Measurements from ENCODE around the gene TSHR. TPM values are rescaled to one million over a fixed set of nuclear protein-coding genes. Genes with fewer than 3 reads are reported as not detected.

TSHR gene
- total and polyA plus RNA-seq, 3 donors from 2014 or later = 0.87 to 0.88 TPM; not detected in 1

GRCh38 chr14:80923368-80923767, 32.1 kb upstream of the TSHR start:
- Histone ChIP-seq H3K36me3 (ENCODE audit: low read depth, missing control alignments) (no peaks in the 10 kb centered on the region), H3K4me1 (peaks cover 4% of the 10 kb centered on the region), H3K9me3 (no peaks in the 10 kb centered on the region), H3K27me3 (no peaks in the 10 kb centered on the region), H3K27ac (no peak overlapping the region), H3K4me3 (no peak overlapping the region)
- DNase-seq = no peak
- intact Hi-C loops (cut with DNase I; ENCODE audit: low total_unique reads) = no loop called here
- no peak for TF ChIP-seq POLR2A (IDR thresholded peaks at IDR 0.05)
- TF ChIP-seq CTCF (IDR thresholded peaks at IDR 0.05) = no peak

DNA sequence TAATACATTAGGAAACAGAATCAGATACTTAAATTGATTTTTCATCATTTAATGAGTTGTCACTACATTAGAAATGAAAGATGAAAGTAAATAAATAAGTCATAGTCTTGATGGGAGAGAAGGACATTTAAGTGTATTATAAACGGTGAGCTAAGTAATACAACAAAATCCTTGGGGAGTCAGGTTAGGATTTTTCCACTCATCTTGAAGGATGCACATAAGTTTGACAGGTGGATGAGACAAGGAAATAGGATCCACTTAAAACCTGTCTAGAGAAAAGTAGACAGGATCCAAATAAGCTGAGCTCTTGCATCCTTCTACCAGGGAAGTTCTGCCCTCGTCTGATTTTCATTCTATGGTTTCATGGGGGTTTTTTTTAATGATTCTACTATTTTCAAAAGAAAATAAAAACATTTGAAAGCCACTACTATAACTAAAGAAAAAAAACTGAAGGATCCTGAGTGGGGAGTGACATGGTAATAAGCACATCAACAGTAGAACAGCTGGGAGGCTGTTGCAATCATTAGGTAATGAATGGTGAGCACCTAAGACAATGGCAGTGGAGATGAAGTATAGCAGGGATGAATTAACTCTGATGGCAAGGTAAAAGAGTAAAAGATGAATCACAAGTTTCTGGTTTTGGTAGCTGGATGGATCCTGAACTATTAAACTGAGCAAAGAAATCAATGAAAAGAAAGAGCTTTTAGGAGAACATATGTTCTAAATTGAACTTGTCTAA, 30.9 kb upstream of the TSHR start:
- intact Hi-C loops (cut with DNase I; ENCODE audit: low total_unique reads) = no loop called here
- H3K27ac ChIP-seq = no peak overlapping the region
- H3K27me3 ChIP-seq = no peaks in the 10 kb centered on the region
- TF ChIP-seq CTCF (IDR thresholded peaks at IDR 0.05) (no peak), POLR2A (IDR thresholded peaks at IDR 0.05) (no peak)
- no peaks in the 10 kb centered on the region for H3K9me3 ChIP-seq
- peaks cover 4% of the 10 kb centered on the region for H3K4me1 ChIP-seq
- WGBS, 2 donors = 89 to 91% methylated on average over 2 of the region's 2 CpGs
- DNase-seq = no peak
- no peak overlapping the region for H3K4me3 ChIP-seq
- H3K36me3 ChIP-seq (ENCODE audit: low read depth, missing control alignments) = no peaks in the 10 kb centered on the region

- Histone ChIP-seq H3K27me3 (no peaks in the 10 kb centered on the region), H3K4me3 (no peak overlapping the region), H3K27ac (no peak overlapping the region), H3K9me3 (no peaks in the 10 kb centered on the region), H3K4me1 (peaks cover 4% of the 10 kb centered on the region), H3K36me3 (ENCODE audit: low read depth, missing control alignments) (no peaks in the 10 kb centered on the region)
- intact Hi-C loops (cut with DNase I; ENCODE audit: low total_unique reads) = no loop called here
- DNase-seq = no peak
- 80 to 92% methylated on average over 1 to 4 of the region's 4 CpGs for WGBS, 2 donors
- TF ChIP-seq POLR2A (IDR thresholded peaks at IDR 0.05) (no peak), CTCF (IDR thresholded peaks at IDR 0.05) (no peak)
These were observed 28.9 kb upstream of the TSHR start for GRCh38 chr14:80926397-80927082.

DNA sequence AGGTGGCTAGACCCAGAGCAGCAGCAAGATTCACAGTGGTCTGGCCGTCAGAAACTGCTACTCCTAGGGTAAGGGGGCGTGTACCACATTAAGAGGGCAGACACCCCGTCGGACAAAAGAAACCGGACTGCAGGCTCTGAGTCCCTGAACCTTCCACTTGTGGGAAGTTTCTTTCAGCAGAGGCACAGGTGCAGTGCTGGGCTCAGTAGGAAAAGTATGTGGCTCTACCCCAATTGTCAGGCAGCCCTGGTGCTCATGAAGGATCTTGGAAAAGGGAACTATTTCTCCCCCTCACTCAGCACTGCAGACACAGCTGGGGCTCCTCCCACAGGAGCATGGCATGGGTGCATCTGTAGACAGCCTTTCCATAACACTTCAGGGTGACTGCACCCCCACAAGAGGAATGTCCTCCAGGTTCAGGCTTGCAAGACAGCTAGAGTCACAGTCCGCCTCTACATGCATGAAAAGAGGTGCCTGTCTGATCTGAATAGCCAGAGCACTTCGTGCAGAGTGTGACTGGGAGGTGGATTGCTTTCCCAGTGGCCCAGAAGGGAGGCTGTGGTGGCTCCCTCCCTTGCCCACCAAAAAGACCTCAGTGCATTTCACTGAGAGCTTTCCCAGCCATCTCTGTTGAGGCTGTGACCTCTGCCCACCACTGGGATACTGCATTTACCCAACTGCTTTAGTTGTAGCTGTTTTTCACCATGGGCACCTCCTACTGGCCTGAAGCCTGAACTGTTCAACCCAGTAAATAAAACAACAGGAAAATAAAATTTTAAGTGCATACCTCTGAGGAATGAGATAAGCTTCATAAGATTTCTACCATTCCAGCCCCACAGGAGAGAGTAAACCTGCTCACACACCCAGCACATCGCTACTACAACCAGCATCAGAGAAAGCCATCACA, 28.1 kb upstream of the TSHR start:
- no peak for DNase-seq
- no peaks in the 10 kb centered on the region for H3K27me3 ChIP-seq
- H3K36me3 ChIP-seq (ENCODE audit: low read depth, missing control alignments) = no peaks in the 10 kb centered on the region
- H3K4me3 ChIP-seq = no peak overlapping the region
- H3K9me3 ChIP-seq = no peaks in the 10 kb centered on the region
- no peak overlapping the region for H3K27ac ChIP-seq
- H3K4me1 ChIP-seq = peaks cover 4% of the 10 kb centered on the region
- intact Hi-C loops (cut with DNase I; ENCODE audit: low total_unique reads) = no loop called here
- no peak for TF ChIP-seq CTCF (IDR thresholded peaks at IDR 0.05)
- TF ChIP-seq POLR2A (IDR thresholded peaks at IDR 0.05) = no peak
- WGBS, 2 donors = 85 to 93% methylated on average over 8 of the region's 8 CpGs
